ENCODE measurements around the gene TTC34.
"Not testable (repeated sequence)": the region's sequence is repeated elsewhere in the genome, so short reads cannot be mapped to it uniquely, and the experiment has no call there.

Gene TTC34

GRCh38 chr1:2791027-2791760 lies 10.3 kb downstream of the TTC34 start:
- DNase-seq: no peak

DNA sequence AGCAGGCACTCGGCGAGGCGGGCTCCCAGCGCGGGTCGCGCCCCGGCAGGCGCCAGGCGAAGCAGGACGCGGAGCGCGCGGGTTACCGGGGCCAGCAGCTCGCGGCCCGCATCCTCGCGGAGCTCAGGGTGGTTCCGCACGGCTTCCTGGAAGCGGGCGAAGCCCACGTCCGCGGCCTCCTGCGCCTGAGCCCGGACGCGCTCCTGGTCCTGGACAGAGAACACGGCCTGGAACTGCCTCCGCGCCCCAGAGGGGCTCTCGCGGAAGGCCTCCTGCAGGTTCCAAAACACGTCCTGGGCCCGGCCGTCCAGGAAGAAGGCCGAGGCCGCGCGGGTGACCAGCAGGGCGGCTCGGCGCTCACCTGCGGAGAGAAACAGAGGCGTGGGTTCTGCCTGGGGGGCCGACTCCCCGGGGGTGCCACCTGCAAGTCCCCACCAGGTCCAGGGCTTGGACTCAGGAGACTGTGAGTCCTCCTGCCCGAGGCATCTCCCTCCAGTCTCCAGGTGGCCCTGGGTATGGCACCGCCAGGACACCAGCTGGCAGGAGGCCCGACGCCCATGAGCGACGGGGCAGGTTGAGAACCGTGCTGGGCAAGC lies 11.4 kb downstream of the TTC34 start:
- DNase-seq: no peak

DNA sequence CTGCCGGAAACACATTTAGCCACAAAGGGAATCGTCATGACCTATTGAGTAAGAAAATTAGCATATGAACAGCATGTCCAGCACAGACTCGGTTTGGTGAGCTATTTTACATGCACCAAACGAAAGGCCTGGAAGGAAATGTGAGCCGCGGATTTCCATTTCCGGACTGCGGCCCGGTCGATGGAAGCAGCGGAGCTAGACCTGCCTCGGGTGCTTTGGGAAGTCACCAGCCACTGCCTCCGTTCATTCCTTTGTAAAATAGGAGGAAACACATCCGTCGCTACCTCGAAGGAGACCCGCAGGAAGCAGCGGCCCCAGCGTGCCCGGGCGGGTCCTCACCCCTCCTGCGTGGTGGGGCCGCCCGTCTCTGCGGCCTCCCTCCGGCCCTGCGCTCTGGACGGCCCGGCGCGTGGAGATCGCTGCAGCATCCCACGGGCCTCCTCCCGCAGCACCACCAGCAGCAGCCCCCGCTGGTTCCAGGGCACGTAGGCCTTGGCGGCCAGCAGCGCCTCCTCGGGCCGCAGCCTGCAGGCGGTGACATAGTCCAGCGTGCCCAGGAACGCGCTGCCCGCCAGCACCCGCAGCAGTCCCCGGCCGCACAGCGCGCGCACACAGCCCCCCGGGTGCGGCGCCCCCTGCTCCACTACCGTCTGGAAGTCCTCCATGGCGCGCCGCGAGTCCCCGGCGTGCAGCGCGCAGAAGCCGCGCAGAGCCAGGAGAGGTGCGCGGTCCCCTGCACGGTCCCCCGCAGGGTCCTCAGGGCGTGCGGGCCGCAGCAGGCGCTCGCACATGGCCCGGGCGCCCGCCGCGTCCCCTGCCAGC lies 12.1 kb downstream of the TTC34 start:
- DNase-seq: no peak

DNA sequence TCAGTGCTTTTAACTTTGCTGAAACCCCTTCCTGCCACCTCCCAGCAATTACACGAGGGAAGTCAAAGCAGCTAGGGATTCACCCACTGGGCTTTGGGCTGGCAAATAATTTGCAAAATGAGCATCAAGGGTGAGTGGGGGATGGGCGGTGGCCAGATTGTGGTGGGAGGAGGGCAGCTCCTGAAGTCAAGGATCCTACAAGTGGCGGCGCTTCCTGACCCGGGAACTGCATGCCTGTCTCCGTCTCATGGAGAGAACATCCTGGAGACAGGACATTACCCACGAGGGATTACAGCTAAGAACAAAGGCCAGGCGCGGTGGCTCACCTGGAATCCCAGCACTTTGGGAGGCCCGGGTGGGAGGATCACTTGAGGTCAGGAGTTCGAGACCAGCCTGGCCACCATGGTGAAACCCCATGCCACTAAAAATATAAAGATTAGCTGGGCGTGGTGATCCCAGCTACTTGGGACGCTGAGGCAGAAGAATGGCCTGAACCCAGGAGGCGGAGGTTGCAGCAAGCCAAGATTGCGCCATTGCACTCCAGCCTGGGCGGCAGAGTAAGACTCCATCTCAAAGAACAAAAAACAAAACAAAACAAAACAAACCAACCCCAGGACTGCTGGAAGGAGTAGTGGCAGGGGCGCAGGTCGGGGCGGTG lies 12.9 kb downstream of the TTC34 start:
- no peak for DNase-seq

DNA sequence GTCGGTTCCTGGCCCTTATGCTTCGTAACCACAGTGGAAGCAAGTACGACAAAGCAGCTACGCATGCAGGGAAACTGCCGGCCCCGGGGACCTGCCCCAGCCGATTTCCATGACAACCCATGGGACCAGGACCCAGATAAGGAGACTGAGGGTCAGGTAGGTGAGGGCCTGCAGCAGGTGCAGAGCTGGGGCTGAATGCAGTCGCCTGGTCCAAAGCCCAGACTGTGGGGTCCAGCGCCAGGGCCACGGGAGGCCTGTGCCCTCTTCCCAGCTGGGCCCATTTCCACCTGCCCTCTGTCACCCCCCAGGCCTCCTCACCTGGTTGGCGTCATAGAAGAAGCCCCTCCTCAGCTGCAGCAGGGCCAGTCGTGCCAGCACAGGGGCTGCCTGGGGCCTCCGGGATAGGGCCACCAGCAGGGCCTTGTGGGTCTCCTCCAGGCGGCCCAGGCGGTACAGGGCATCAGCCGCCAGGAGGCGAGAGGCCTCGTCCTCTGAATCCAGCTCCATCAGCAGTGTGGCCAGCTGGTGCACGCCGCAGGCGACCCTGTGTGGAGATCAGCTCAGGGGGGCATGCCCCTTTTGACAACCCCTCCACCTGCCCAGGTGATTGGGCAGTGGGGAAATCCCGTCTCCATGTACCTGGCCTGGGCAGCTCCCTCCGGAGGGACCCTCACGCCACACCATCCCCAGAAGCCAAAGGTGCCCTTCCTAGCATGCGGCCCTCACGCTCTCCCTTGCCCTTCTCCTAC lies 14.2 kb downstream of the TTC34 start:
- no peak for DNase-seq

DNA sequence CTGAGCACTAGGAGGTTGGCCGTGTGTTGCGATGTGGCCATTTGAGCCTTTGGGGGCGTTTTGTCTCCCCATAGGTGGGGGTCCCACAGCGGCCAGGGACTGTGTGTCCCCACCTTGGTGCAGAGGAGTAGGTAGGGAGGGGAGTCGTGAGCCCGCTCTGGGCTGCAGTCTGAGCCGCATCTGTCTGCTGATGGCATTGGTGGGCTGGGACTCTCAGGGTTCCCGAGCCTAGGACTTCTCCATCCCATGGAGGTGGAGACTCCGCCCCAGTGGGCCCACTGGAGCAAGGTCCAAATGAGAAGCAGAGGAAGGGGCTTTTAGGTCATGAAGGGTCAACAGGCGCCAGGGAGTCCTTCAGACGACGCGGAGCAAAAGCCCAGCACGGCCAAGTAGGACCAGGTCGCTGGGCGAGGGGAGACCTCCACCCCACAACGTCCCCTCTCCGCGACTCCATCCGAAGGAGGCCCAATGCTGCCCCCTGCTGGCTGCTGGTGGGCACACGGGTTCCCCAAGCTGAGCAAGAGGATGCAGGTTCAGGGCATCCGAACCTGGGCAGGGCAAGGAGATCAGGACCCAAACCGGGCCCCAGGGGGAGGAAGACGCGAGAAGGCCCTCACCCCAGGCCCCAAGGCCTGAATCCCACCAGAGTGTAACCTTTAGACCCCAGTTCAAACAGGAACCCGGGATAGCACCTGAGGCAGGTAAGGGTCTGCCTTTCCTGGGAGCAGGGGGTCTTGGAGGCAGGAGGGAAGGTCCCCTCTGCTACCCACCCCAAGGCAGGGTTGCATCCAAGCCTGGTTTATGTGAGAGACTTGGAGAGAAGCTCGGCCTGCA lies 14.9 kb downstream of the TTC34 start:
- no peak for DNase-seq

DNA sequence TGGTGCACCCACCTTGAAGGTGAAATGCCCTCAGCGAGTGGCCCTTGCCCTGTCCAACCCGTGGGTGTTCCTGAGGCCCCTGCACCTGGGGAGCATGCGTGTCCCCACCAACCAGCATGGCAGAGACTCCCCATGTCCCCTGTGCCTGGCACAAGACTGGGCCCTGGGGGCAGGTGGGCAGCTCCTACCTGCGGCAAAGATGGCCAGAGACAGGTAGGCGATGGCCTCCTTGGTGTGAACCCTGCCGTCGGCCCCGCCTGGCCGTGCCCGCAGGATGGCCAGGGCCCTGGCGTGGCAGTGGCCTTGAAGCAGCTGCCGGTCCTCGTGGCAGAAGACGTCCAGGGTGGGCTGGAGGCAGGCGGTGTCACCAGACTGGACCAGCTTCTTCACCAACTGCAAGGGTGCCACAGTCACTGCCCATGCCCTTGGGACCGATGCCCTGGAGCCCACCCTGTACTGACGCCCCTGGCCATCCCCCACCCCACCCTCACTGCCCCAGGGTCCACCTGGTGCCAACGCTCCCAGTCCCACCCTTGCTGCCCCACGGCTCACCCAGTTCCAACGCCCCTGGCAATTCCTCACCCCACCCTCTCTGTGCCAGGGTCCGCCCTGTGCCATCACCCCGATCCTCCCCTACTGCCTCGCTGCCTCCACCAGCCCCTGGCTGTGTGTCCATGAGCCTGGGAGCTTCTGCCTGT lies 15.7 kb downstream of the TTC34 start:
- no peak for DNase-seq

GRCh38 chr1:2784854-2785630 lies 16.5 kb downstream of the TTC34 start:
- no peak for DNase-seq

DNA sequence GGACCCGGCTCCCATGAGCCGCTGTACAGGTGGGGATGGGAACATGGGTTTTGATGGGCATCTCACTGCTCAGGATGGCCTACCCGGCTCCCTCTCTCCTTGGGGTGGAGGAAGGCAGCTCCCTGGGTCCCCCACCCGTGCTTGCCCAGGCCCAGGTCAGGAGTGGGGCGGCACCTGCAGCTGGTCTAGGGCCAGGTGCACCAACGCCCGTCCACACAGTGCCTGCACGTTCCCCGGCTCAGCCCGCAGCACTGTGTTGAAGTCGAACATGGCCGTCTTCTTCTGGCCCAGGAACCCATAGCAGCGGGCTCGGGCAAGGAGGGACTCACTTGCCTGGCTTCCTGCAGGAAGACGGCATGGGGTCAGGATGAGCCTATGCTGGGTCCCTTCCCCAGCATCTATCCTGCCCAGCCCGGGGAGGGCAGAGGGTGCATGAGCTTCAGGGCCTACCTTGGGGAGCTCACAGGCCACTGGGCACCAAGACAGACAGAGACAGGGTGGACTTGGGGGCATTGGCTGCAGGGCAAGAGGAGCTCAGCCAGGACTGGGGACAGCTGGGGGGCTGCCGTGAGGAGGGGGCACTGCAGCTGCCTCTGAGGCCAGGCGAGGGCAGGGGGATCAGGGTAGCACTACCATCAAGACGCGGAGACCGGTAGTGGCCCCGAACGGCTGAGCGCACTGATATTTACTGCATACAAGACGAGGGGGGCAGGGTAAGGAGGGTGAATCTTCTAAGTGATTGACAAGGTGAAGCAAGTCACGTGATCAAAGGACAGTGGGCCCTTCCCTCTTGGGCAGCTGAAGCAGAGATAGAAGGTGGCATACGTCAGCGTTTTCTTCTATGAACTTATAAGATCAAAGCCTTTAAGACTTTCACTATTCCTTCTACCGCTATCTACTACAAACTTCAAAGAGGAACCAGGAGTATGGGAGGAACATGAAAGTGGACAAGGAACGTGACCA lies 17.8 kb downstream of the TTC34 start:
- DNase-seq: no peak

DNA sequence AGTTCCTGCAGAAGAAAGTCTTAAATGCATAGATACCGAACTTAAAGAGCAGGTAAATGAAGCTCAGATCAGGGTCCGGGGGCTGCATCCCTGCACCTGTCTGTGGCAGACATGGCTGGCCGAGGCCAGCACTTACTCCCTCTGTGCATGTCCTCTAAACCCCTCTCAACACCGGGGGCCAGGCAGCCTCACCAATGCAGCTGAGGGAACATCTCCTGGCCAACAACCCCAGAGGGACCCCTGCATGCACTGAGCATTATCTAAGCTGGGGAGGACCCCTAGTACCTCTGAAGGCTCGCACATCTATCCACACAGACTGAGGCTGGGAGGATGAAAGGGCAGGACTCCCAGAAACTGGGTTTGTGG lies 18.4 kb downstream of the TTC34 start:
- no peak for DNase-seq

DNA sequence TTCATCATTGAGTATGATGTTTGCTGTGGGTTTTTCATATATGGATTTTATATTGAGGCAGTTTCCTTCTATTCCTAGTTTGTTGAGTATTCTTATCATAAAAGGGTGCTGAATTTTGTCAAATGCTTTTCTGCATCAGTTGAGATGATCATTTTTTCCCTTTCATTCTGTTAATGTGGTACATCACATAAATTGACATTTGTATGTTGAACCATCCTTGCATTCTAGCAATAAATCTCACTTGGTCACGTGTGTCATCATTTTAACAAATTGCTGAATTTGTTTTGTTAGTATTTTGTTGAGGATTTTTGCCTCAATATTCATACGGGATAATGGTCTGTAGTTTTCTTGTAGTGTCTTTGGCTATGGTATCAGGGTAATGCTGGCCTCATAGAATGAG lies 19.9 kb downstream of the TTC34 start:
- no peak for DNase-seq

GRCh38 chr1:2778220-2778592 lies 23.3 kb downstream of the TTC34 start:
- DNase-seq: no peak

DNA sequence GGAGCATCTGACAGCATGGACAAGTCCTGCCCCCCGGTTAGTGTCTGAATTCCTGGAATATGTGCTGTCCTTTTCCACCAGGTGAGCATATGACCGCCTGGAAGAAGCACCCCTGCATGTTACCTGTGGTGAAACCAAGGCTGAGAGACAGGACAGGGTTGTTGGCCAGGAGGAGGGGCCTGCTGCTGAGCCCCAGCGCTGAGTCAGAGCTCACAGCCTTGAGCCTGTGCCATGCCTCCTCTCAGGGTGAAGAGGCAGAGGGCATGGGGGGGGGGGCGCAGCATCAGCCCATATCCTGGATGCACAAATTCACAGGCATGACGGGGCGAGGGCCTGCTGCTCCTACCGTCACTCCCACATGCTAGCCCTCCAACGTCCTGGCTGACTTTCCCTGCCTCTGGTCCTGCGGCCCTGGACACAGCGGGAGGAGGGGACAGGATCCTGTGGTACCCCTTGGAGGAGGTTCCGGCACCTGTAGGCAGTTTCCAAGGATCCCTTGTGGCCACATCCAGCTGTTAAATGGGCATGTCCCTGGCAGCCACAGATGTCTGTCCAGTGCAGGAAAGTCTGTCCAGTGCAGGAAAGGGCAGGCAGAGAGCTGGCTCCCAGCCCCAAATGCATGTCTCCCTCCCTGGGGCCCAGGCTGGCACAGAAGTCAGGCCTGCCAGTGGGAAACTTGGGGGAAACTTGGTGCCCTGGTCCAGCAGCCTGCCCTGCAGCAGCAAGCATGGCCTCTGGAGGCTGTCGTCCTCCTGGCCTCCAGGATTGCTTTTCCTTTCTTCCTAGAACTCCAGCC lies 23.9 kb downstream of the TTC34 start:
- no peak for DNase-seq

DNA sequence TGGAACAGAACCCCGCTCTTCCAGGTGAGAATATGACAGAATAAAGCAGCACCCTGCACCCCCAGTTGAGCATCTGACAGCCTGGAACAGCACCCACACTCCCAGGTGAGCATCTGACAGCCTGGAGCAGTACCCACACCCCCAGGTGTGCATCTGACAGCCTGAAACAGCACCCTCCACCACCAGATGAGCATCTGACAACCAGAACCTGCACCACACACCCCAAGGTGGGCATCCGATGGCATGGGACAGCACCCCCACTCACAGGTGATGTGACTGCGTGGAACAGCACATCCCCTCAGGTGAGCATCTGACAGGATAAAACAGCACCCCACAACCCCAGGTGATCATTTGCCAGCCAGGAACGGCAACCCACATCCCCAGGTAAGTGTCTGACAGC lies 26.2 kb downstream of the TTC34 start:
- DNase-seq: not testable (repeated sequence)

- not testable (repeated sequence) for DNase-seq
These were observed 33.4 kb downstream of the TTC34 start for GRCh38 chr1:2768052-2768451.

DNA sequence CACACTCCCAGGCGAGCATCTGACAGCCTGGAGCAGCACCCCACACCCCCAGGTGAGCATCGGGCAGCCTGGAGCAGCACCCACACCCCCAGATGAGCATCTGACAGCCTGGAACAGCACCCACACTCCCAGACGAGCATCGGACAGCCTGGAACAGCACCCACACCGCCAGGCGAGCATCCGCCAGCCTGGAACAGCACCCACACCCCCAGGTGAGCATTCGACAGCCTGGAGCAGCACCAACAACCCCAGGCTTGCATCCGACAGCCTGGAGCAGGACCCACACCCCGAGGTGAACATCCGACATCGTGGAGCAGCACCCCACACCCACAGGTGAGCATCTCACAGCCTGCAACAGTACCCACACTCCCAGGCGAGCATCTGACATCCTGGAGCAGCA lies 42.1 kb downstream of the TTC34 start:
- DNase-seq: not testable (repeated sequence)

DNA sequence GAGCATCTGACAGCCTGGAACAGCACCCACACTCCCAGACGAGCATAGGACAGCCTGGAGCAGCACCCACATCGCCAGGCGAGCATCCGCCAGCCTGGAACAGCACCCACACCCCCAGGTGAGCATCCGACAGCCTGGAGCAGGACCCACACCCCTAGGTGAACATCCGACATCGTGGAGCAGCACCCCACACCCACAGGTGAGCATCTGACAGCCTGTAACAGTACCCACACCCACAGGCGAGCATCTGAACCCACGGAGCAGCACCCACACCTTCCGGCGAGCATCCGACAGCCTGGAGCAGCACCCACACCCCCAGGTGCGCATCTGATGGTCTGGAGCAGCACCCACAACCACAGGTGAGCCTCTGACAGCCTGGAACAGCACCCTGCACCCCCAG lies 44.0 kb downstream of the TTC34 start:
- not testable (repeated sequence) for DNase-seq

DNA sequence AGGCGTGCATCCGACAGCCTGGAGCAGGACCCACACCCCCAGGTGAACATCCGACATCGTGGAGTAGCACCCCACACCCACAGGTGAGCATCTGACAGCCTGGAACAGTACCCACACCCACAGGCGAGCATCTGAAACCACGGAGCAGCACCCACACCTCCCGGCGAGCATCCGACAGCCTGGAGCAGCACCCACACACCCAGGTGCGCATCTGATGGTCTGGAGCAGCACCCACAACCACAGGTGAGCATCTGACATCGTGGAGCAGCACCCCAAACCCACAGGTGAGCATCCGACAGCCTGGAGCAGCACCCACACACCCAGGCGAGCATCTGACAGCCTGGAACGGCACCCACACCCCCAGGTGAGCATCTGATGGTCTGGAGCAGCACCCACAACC lies 46.1 kb downstream of the TTC34 start:
- not testable (repeated sequence) for DNase-seq

Measured in NCI-H2081 (cell line).